ENCODE results near the gene MICALL2.
A peak's percentile ranks its signal among the peaks of the same experiment; 100 is the strongest.

MICALL2 gene

GRCh38 chr7:1413936-1414639 lies 45.2 kb downstream of the MICALL2 start:
- no peak for DNase-seq (ENCODE audit: low spot score)

GRCh38 chr7:1412322-1413261 lies 46.7 kb downstream of the MICALL2 start:
- DNase-seq (ENCODE audit: low spot score): peak; percentile 100

GRCh38 chr7:1411414-1411813 lies 47.9 kb downstream of the MICALL2 start:
- DNase-seq (ENCODE audit: low spot score): no peak

GRCh38 chr7:1410992-1411391 lies 48.3 kb downstream of the MICALL2 start:
- no peak for DNase-seq (ENCODE audit: low spot score)

GRCh38 chr7:1409555-1409954 lies 49.7 kb downstream of the MICALL2 start:
- DNase-seq (ENCODE audit: low spot score): no peak

GRCh38 chr7:1408466-1408865 lies 50.8 kb downstream of the MICALL2 start:
- no peak for DNase-seq (ENCODE audit: low spot score)

GRCh38 chr7:1407892-1408291 lies 51.4 kb downstream of the MICALL2 start:
- no peak for DNase-seq (ENCODE audit: low spot score)

- no peak for DNase-seq (ENCODE audit: low spot score)
These were observed 54.2 kb downstream of the MICALL2 start for GRCh38 chr7:1404898-1405548.

- no peak for DNase-seq (ENCODE audit: low spot score)
These were observed 54.8 kb downstream of the MICALL2 start for GRCh38 chr7:1404460-1404809.

GRCh38 chr7:1403638-1404459 lies 55.4 kb downstream of the MICALL2 start:
- no peak for DNase-seq (ENCODE audit: low spot score)

GRCh38 chr7:1402791-1403637 lies 56.3 kb downstream of the MICALL2 start:
- DNase-seq (ENCODE audit: low spot score): no peak

GRCh38 chr7:1402110-1402790 lies 57.0 kb downstream of the MICALL2 start:
- no peak for DNase-seq (ENCODE audit: low spot score)

- DNase-seq (ENCODE audit: low spot score): no peak
These were observed 58.3 kb downstream of the MICALL2 start for GRCh38 chr7:1401011-1401410.

- no peak for DNase-seq (ENCODE audit: low spot score)
These were observed 58.9 kb downstream of the MICALL2 start for GRCh38 chr7:1400371-1400770.

GRCh38 chr7:1397491-1398327 lies 61.6 kb downstream of the MICALL2 start:
- no peak for DNase-seq (ENCODE audit: low spot score)

- no peak for DNase-seq (ENCODE audit: low spot score)
These were observed 63.1 kb downstream of the MICALL2 start for GRCh38 chr7:1396195-1396594.

GRCh38 chr7:1395211-1396070 lies 63.8 kb downstream of the MICALL2 start:
- no peak for DNase-seq (ENCODE audit: low spot score)

GRCh38 chr7:1394371-1394770 lies 64.9 kb downstream of the MICALL2 start:
- DNase-seq (ENCODE audit: low spot score): no peak

GRCh38 chr7:1393421-1393820 lies 65.8 kb downstream of the MICALL2 start:
- DNase-seq (ENCODE audit: low spot score): no peak

Data from COLO829 (cell line).